Measurements from ENCODE around the gene HOXD10. TPM values are rescaled to one million over a fixed set of nuclear protein-coding genes. Genes with fewer than 3 reads are reported as not detected.

Gene HOXD10
- total RNA-seq, 1 donor from 2014 or later = not detected

DNA sequence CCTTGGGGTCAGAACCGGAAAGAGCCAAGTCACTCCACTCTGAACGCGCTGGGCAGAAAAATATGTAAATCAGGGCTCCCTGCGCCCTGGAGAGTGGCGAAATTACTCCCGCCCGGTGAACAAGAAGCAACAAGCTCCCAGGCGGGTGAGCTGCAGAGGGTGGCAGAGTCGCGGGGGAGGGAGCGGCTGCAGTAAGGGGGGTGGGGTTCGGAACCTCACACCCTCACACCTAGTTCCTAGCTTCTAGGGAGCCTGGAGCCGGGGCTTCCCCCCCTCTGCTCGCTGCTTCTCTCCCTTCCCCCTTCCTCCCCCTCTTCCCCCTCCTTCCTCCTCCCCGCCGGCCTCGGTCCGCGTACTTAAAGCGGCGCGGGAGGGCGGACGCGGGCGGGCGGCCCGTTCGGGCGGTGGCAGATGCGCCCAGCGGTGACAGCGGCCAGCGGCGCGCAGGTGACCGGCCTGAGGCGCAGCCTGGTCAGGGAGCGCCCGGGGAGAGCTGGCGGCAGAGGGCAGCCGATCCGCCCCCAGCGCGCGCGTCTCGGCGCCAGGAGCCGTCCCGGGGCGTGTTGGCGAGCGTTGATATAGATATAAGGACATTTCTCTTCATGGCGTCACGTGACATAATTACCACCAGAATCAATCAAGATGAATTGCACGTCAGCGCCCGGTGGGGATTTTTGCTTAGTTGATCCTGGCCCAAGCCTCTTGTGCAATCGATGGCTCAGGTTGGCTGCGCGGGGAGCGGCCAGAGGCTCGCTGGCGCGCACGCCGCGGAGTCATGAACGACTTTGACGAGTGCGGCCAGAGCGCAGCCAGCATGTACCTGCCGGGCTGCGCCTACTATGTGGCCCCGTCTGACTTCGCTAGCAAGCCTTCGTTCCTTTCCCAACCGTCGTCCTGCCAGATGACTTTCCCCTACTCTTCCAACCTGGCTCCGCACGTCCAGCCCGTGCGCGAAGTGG lies 9.7 kb upstream of the HOXD10 start, which contains the start of gene HOXD11:
Gene HOXD11 (plus strand): TSS at position 700 of the 959 bp plus-strand sequence. CDS start 76 bp downstream, at position 776.
- Mint-ChIP-seq H3K27ac (ENCODE audit: unreplicated experiment) (no peak within 1 kb of the TSS), H3K9me3 (ENCODE audit: low read depth) (no peaks in the 10 kb centered on the region)
- DNase-seq (ENCODE audit: low spot score) = no peak

GRCh38 chr2:176107731-176108181 lies 8.8 kb upstream of the HOXD10 start:
- Mint-ChIP-seq H3K4me1 (ENCODE audit: low read depth) (peaks cover 34% of the 10 kb centered on the region), H3K4me3 (ENCODE audit: unreplicated experiment) (no peak overlapping the region), H3K27me3 (ENCODE audit: low read depth) (peaks cover 80% of the 10 kb centered on the region), H3K27ac (ENCODE audit: unreplicated experiment) (no peak overlapping the region), H3K36me3 (ENCODE audit: low read depth) (peaks cover 3% of the 10 kb centered on the region), H3K9me3 (ENCODE audit: low read depth) (no peaks in the 10 kb centered on the region)
- TF ChIP-seq CTCF (IDR thresholded peaks at IDR 0.05) = no peak
- DNase-seq (ENCODE audit: low spot score) = no peak

More for the DNA sequence above, 9.7 kb upstream of the HOXD10 start, which contains the start of gene HOXD11:
- TF ChIP-seq CTCF (IDR thresholded peaks at IDR 0.05) = no peak
- Mint-ChIP-seq H3K27me3 (ENCODE audit: low read depth) (peaks cover 81% of the 10 kb centered on the region), H3K4me3 (ENCODE audit: unreplicated experiment) (peak within 1 kb of the TSS; percentile 28), H3K36me3 (ENCODE audit: low read depth) (peaks cover 3% of the 10 kb centered on the region), H3K4me1 (ENCODE audit: low read depth) (peaks cover 34% of the 10 kb centered on the region)

DNA sequence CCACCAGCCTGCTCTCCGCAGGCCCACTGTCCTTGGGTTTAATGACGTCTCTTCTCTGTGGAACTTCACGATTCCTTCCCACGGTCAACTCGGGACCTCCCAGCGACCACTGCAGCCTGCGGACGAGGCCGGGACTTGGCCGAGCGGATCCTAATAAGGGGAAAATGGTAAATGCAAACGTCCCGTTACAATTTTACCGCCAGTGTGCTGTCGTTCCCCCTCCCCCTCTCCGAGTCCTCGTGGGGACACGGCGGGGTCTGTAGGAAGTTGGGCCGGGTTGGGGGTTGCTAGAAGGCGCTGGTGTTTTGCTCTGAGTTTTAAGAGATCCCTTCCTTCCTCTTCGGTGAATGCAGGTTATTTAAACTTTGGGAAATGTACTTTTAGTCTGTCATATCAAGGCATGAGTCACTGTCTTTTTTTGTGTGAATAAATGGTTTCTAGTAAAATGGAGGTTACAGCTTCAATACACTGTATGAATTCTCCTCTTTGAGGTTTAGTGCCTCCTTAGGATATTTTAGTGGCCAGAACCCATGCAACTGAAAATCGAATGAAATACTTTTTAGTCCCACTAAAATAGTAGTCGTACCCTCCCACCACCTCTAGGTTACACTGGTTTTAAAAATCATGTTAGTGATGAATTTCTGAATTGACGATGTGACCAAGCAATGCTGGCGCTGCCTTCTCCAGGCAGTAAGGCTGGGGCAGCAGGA lies 7.2 kb upstream of the HOXD10 start:
- Mint-ChIP-seq H3K4me3 (ENCODE audit: unreplicated experiment) (no peak overlapping the region), H3K36me3 (ENCODE audit: low read depth) (peaks cover 3% of the 10 kb centered on the region), H3K27ac (ENCODE audit: unreplicated experiment) (no peak overlapping the region), H3K4me1 (ENCODE audit: low read depth) (peaks cover 30% of the 10 kb centered on the region), H3K9me3 (ENCODE audit: low read depth) (no peaks in the 10 kb centered on the region), H3K27me3 (ENCODE audit: low read depth) (peaks cover 81% of the 10 kb centered on the region)
- TF ChIP-seq CTCF (IDR thresholded peaks at IDR 0.05) = no peak
- DNase-seq (ENCODE audit: low spot score) = no peak

GRCh38 chr2:176109946-176110345 lies 6.6 kb upstream of the HOXD10 start:
- Mint-ChIP-seq H3K9me3 (ENCODE audit: low read depth) (no peaks in the 10 kb centered on the region), H3K4me3 (ENCODE audit: unreplicated experiment) (no peak overlapping the region), H3K4me1 (ENCODE audit: low read depth) (peaks cover 25% of the 10 kb centered on the region), H3K36me3 (ENCODE audit: low read depth) (peaks cover 3% of the 10 kb centered on the region), H3K27me3 (ENCODE audit: low read depth) (peaks cover 81% of the 10 kb centered on the region), H3K27ac (ENCODE audit: unreplicated experiment) (no peak overlapping the region)
- DNase-seq (ENCODE audit: low spot score) = no peak
- no peak for TF ChIP-seq CTCF (IDR thresholded peaks at IDR 0.05)

All from chondrocyte (in vitro differentiated cells).